GM18526 (cell line): ENCODE data around the gene OR5K3.

Source experiments
- POLR2A ChIP-seq: IDR thresholded peaks from 3 replicates; pipeline ENCODE4 v1.6.1; 2011; ENCODE audit not compliant: insufficient read length; ENCODE audit errors: extremely low read depth

OR5K3 gene

GRCh38 chr3:98390366-98390765 lies at the start of gene OR5K3:
OR5K3 (plus strand) TSS chr3:98390666; CDS start chr3:98390666, 0 bp downstream.
- no peak for TF ChIP-seq POLR2A

DNA sequence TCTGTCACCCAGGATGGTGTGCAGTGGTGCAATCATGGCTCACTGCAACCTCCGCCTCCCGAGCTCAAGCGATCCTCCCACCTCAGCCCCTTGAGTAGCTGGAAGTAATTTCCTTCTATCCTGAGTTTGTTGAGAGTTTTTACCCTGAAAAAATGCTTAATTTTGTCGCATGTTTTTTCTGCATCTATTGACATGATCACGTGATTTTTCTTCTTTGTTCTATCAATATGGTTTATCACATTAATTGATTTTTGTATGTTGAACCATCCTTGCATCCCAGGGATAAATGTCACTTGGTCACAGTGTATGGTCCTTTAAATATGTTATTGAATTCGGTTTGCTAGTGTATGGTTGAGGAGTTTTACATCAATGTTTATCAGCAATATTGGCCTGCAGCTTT lies 48.7 kb upstream of the OR5K3 start:
- no peak for TF ChIP-seq POLR2A

DNA sequence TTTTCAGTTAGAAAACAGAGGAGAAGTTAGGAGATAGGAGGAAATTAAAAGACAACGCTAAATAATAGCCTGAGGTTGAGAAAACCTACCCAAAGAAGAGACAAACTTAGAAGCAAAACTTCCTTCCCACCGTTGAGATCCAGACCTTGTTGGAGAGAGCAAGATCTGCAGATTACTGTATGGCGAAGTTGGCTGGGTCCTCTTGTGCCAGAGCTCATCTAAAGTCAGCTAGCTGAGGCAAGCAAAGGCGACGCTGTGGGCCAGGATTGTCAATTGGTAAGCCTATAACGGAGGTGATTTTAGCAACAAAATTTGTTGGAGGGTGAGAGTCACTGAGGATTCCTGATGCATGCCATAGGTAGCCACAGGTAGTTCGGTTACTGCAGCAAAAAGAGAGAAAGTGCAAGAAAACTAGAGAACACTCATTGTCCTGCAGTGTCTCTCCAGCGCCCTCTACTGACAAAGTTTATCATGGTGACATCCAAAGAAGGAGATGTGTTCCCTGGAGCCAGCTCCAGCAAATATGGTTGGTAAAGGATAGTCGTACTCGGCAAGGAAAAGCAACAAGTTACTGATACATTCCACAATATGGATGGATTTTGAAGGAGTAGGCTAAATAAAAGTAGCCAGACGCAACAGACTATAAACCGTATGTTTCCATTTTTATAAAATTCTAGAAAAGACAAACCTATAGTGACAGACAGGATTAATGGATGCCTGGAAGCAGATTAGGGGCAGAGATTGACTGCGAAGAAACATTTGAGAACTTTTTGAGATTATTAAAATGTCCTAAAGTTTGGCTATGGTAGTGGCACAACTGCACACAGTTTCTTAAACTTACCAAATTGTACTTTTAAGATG lies 46.6 kb upstream of the OR5K3 start:
- TF ChIP-seq POLR2A, result no peak

DNA sequence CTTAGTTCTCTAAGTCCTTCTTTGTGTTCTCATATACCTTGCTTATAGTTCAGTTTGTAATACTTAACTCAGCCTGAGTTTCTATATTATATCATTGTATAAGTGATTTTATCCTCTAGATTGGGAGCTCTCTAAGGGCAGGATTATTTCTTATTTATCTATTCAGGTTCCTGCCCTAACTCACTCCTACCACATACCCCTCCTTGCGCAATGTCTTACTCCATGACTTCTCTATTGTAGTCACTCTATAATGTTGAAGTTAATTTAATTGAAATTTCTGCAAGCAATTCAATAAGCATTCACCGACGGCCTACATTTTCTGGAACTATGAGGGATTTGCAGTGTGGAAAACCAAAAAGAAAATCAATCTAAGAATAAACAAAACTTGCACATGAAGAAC lies 40.4 kb upstream of the OR5K3 start:
- no peak for TF ChIP-seq POLR2A

GRCh38 chr3:98353554-98353953 lies 36.9 kb upstream of the OR5K3 start, which contains the start of gene OR5K4:
OR5K4 (plus strand) TSS chr3:98353854; CDS start chr3:98353854, 0 bp downstream.
- TF ChIP-seq POLR2A, result no peak

GRCh38 chr3:98359250-98359649 lies 31.2 kb upstream of the OR5K3 start:
- no peak for TF ChIP-seq POLR2A

GRCh38 chr3:98359993-98360675 lies 30.3 kb upstream of the OR5K3 start:
- TF ChIP-seq POLR2A, result no peak

DNA sequence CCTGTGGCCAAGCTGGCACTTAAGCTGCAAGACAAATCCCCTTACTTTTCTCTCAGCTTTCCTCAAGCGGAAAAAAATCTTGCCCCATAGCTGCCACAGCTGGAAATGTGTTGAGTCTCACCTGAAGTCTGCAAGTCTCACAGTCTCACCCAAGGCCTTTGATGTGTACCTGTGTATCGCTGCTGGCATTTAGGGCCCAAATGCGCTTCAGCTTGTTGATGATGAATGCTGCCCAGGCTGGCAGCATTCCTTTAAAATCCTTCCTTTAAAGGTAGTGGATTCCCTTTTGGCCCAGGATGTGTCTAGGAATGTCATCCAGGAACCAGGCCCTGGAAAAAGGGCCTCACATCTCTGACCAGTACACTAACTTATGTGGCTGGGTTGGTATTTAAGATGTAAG lies 29.8 kb upstream of the OR5K3 start:
- no peak for TF ChIP-seq POLR2A

- TF ChIP-seq POLR2A, result no peak
Observed at GRCh38 chr3:98361289-98361688, 29.2 kb upstream of the OR5K3 start.

DNA sequence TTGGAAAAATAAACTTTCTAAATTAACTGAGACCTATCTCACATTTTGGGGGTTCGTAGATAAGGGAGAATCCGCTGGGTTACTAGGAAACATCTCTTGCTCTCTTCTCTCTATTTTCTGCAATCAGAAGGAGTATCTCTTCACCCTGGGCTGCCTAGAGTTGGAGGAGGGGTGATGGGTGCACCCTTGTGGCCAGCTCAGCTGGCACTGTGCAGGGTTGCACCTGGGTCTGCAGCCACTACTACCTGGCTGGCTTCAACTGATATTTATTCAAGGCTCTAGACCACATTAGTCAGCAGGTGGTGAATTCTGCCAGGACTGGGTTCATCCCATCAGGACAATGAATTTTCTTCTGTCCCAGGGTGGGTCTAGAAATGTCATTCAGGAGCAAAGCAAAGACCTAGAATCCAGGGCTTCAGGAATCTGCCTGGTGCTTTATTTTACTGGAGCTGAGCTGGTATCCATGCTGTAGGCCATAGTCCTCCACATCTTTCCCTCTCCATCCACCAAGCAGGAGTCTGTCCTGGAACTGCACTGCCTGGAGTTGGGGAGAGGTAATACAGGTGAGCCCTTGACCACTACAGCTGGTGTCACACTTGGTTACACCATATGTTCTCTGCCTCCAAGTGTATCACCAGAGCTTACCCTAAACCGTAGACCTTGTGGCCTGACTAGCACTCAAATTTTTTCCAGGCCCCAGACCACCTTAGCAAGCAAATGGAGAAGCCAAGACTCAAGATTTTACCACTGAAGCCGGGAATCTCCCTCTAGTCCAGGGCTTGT lies 22.8 kb upstream of the OR5K3 start:
- no peak for TF ChIP-seq POLR2A

DNA sequence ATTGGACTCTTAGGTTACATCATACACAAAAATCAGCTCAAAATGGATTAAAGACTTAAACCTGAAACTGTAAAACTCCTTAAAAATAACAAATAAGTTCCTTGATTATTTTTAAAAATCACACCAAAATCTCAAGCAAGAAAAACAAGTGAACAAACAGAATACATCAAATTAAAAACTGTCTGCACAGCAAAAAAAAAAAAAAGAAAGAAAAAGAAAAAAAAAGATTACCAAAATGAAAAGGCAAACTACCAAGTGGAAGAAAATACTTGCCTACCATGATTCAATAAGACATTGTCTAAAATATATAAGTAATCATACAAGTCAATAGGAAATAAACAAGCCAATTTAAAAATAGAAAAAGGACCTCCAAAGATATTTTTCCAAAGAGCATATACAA lies 19.3 kb upstream of the OR5K3 start:
- TF ChIP-seq POLR2A, result no peak

- no peak for TF ChIP-seq POLR2A
Observed at GRCh38 chr3:98371853-98372252, 18.6 kb upstream of the OR5K3 start.

GRCh38 chr3:98372445-98372844 lies 18.0 kb upstream of the OR5K3 start:
- no peak for TF ChIP-seq POLR2A

GRCh38 chr3:98376631-98377030 lies 13.8 kb upstream of the OR5K3 start:
- TF ChIP-seq POLR2A, result no peak

DNA sequence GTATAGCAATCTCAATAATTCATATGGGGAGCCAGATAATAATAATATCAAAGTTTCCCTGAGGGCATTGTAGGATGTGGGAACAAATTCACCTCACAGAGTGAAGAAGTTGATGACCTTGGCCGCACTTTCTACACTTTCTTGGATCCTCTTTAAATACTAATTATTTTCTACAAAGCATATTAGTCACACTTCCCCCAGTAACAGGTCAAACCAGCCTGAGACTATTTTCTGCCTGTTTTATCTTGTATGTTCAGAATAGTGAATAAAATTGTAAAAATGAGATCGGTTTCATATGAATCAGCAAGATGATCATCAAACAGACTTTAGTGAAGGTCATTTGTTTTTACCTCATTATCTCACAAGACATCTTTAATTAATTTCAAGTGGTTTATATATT lies 2.3 kb upstream of the OR5K3 start:
- TF ChIP-seq POLR2A, result no peak

DNA sequence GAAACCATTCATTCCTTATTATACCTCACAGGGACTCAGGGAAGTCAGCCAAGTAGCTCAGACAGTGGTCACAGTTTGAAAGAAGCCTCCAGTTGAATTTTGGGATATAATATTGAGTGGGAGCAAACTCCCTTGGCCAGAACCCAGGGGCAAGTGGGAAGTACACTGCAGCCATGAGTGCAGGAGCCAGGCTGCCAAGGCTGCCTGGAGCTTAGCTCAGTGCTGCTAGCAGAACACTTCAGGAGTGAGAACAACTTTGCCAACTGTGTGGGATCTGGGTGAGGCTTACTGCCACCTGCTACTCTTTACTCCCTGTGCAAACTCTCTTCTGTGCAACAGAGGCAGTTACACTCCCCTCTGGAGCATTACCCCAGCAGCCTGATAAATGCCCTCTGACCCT lies 4.6 kb downstream of the OR5K3 start:
- no peak for TF ChIP-seq POLR2A
